ENCODE data around the gene HIF3A.

- TF ChIP-seq POLR2A (IDR thresholded peaks at IDR 0.05) (no peak), CTCF (IDR thresholded peaks at IDR 0.05 in 4 of 5, conservative IDR thresholded peaks at IDR 0.05 in 1 of 5) (no peak)
Measured at GRCh38 chr19:46256855-46257254, 40.0 kb upstream of the HIF3A start.
